Measurements from ENCODE around the gene CEND1.

CEND1 gene

DNA sequence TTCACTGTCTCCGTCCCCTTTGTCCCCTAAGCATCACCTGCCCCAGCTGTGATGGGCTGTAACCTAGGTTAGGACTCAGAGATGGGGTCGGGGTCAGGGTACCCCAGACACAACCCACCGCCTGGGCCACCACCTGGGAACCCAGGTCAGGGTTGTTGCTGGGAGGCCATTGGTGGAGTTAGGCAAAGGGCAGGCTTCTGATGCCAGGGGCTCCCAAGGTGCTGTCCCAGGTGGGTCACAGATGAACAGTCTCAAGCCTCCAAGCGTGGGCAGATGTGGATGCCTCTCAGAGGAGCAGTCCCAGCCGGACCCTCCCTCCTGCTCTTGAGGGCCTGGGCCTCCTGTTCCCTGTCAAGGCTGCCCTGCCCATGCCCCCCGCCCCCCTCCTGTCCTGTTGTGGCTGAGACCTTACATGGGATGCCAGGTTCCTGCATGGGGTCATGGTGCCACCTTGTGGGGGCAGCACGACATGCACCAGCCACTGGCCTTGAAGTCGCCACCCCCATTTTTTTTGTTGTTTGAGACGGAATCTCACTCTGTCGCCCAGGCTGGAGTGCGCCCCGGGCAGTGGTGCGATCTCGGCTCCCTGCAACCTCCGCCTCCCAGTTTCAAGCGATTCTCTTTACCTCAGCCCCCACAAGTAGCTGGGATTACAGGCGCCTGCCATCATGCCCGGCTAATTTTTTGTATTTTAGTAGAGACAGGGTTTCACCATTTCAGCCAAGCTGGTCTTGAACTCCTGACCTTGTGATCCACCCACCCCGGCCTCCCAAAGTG, 24.7 kb downstream of the CEND1 start:
- H3K4me2 ChIP-seq (ENCODE audit: low read depth, low read length, poor library complexity, severe bottlenecking), result no peak overlapping the region
- H3K36me3 ChIP-seq (ENCODE audit: insufficient read depth, low read length), result peaks cover 55% of the 10 kb centered on the region; the same call in 1 of the 2 replicates
- H2AFZ ChIP-seq (ENCODE audit: low read length), result no peak overlapping the region
- no peak overlapping the region for H3K4me3 ChIP-seq (ENCODE audit: low read length, poor library complexity, severe bottlenecking)
- H3K79me2 ChIP-seq (ENCODE audit: insufficient read depth, low read length), result no peaks in the 10 kb centered on the region
- H3K9me2 ChIP-seq (replicated peaks; ENCODE audit: low read depth, low read length), result no peaks in the 10 kb centered on the region
- H4K20me1 ChIP-seq (ENCODE audit: insufficient read depth, low read length, poor library complexity, severe bottlenecking), result no peaks in the 10 kb centered on the region
- no peaks in the 10 kb centered on the region for H3F3A ChIP-seq (ENCODE audit: low read depth)
- H3K27me3 ChIP-seq (ENCODE audit: insufficient read depth, low read length, poor library complexity, severe bottlenecking), result no peaks in the 10 kb centered on the region
- no peaks in the 10 kb centered on the region for H3K4me1 ChIP-seq (ENCODE audit: insufficient read depth, low read length, poor library complexity, severe bottlenecking)
- no peaks in the 10 kb centered on the region for H3K9me3 ChIP-seq (ENCODE audit: insufficient read depth, low read depth, low read length)
- no peak overlapping the region for H3K9ac ChIP-seq (ENCODE audit: low read depth, low read length, poor library complexity, severe bottlenecking)
- TF ChIP-seq CTCF (conservative IDR thresholded peaks at IDR 0.05; ENCODE audit: low read length) (peak; percentile 68), EZH2phosphoT487 (IDR thresholded peaks at IDR 0.05; ENCODE audit: borderline replicate concordance) (no peak)

DNA sequence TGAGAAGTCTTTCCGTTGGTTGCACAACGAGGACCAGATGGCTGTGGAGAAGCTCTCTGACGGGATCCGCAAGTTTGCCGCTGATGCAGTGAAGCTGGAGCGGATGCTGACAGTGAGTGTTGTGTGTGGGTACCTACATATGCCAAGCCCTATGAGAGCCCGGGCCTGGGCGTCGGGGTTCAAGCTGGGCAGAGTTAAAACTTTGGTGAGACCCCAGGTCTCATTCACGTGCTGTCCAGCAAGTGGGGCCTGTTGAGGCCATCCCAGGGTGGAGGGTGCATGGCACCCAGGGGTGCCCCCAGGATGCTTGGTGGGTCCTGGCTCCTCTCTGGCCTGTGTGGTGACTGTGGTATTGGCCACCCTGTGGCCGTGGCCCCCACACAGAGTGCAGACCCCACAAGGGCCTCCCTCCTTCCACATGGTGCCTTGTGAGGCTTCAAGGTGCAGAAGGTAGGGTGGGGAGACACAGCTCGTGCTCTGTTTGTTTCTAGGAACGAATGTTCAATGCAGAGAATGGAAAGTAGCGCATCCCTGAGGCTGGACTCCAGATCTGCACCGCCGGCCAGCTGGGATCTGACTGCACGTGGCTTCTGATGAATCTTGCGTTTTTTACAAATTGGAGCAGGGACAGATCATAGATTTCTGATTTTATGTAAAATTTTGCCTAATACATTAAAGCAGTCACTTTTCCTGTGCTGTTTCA, 25.4 kb downstream of the CEND1 start:
- Histone ChIP-seq H3K36me3 (ENCODE audit: insufficient read depth, low read length) (peaks cover 58% of the 10 kb centered on the region; the same call in 1 of the 2 replicates), H3K4me1 (ENCODE audit: insufficient read depth, low read length, poor library complexity, severe bottlenecking) (no peaks in the 10 kb centered on the region), H3K9me2 (replicated peaks; ENCODE audit: low read depth, low read length) (no peaks in the 10 kb centered on the region), H2AFZ (ENCODE audit: low read length) (no peak overlapping the region), H4K20me1 (ENCODE audit: insufficient read depth, low read length, poor library complexity, severe bottlenecking) (no peaks in the 10 kb centered on the region), H3K9me3 (ENCODE audit: insufficient read depth, low read depth, low read length) (no peaks in the 10 kb centered on the region), H3K4me2 (ENCODE audit: low read depth, low read length, poor library complexity, severe bottlenecking) (no peak overlapping the region), H3K79me2 (ENCODE audit: insufficient read depth, low read length) (no peaks in the 10 kb centered on the region), H3K4me3 (ENCODE audit: low read length, poor library complexity, severe bottlenecking) (no peak overlapping the region), H3F3A (ENCODE audit: low read depth) (no peaks in the 10 kb centered on the region), H3K27me3 (ENCODE audit: insufficient read depth, low read length, poor library complexity, severe bottlenecking) (no peaks in the 10 kb centered on the region), H3K9ac (ENCODE audit: low read depth, low read length, poor library complexity, severe bottlenecking) (no peak overlapping the region)
- no peak for TF ChIP-seq CTCF (conservative IDR thresholded peaks at IDR 0.05; ENCODE audit: low read length)
- no peak for TF ChIP-seq EZH2phosphoT487 (IDR thresholded peaks at IDR 0.05; ENCODE audit: borderline replicate concordance)

DNA sequence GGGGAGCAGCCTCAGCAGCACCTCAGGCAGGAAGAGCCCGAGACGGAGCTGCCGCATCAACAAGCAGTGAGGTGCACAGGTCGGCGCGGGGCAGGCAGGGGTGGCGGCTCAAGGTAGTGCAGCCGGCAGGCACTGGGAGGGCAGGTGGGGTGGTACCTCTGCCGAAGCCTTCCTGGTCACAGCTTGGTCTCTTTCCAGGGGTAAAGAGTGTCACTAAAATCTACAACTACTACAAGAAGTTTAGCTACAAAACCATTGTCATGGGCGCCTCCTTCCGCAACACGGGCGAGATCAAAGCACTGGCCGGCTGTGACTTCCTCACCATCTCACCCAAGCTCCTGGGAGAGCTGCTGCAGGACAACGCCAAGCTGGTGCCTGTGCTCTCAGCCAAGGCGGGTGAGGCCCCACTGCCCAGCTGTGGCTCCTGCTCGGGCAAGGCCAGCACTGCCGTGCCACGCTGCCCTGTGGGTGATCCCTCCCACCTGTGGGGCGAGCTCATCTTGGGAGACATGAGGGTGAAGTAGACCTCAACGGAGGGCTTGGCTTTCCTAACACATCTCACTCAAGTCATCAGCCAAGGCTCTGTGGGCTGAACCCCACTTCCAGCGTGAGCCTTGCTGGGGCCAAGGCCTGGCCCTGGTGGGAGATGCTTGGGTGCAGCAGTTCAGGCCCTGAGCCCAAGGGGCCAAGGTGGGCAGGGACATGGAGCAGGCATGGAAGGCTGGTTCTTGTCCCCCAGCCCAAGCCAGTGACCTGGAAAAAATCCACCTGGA, 26.2 kb downstream of the CEND1 start:
- no peaks in the 10 kb centered on the region for H4K20me1 ChIP-seq (ENCODE audit: insufficient read depth, low read length, poor library complexity, severe bottlenecking)
- peaks cover 65% of the 10 kb centered on the region; the same call in 1 of the 2 replicates for H3K36me3 ChIP-seq (ENCODE audit: insufficient read depth, low read length)
- H3K4me2 ChIP-seq (ENCODE audit: low read depth, low read length, poor library complexity, severe bottlenecking), result no peak overlapping the region
- H3F3A ChIP-seq (ENCODE audit: low read depth), result no peaks in the 10 kb centered on the region
- no peak overlapping the region for H3K4me3 ChIP-seq (ENCODE audit: low read length, poor library complexity, severe bottlenecking)
- H3K27me3 ChIP-seq (ENCODE audit: insufficient read depth, low read length, poor library complexity, severe bottlenecking), result no peaks in the 10 kb centered on the region
- no peaks in the 10 kb centered on the region for H3K9me2 ChIP-seq (replicated peaks; ENCODE audit: low read depth, low read length)
- no peak overlapping the region for H2AFZ ChIP-seq (ENCODE audit: low read length)
- TF ChIP-seq EZH2phosphoT487 (IDR thresholded peaks at IDR 0.05; ENCODE audit: borderline replicate concordance) (no peak), CTCF (conservative IDR thresholded peaks at IDR 0.05; ENCODE audit: low read length) (no peak)
- no peaks in the 10 kb centered on the region for H3K4me1 ChIP-seq (ENCODE audit: insufficient read depth, low read length, poor library complexity, severe bottlenecking)
- H3K9me3 ChIP-seq (ENCODE audit: insufficient read depth, low read depth, low read length), result no peaks in the 10 kb centered on the region
- H3K79me2 ChIP-seq (ENCODE audit: insufficient read depth, low read length), result no peaks in the 10 kb centered on the region
- no peak overlapping the region for H3K9ac ChIP-seq (ENCODE audit: low read depth, low read length, poor library complexity, severe bottlenecking)

Measured in Loucy (cell line).